Mesenteric fat pad (tissue), 1 donor: ENCODE results near the gene RCVRN. TPM values are rescaled to one million over a fixed set of nuclear protein-coding genes. Genes with fewer than 3 reads are reported as not detected.

ENCODE experiments used
- DNase-seq: peaks from one replicate; pipeline ENCODE4 v3.0.0-alpha.2; 2020; ENCODE audit warnings: low spot score
- total RNA-seq: library from RNA; stranded (reverse); fragmentation: NEBNext Ultra II Directional; extraction: Animal tissue kit (Norgen Biotek cat#: 25700); gene quantifications from one replicate; pipeline ENCODE4 v1.2.1, GENCODE V29; 2021
- donor health status: DM: yes; HTN: yes; CAD: no.

Gene RCVRN
- total RNA-seq, 1 donor from 2014 or later: 0.67 TPM

GRCh38 chr17:9899280-9900043 lies 5.6 kb downstream of the RCVRN start:
- no peak for DNase-seq

DNA sequence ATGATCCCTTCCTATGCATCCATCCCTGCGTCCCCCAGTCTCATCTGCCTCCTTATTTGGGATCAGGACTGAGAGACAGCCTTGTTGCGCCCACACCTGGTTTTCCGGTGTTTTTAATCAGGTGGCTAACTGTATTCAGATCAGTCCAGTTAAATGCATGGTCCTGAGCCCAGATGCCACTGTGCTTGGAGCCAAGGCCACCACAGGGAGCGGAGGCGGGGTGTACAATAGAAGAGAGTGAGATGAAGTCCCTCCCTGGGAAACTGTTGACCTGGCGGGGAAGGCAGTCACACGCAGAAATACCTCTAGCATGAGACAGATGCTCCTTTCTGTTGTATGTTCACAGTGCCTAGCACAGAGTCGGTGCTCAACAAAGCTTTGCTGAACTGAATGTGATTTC lies 6.3 kb downstream of the RCVRN start:
- DNase-seq: no peak

DNA sequence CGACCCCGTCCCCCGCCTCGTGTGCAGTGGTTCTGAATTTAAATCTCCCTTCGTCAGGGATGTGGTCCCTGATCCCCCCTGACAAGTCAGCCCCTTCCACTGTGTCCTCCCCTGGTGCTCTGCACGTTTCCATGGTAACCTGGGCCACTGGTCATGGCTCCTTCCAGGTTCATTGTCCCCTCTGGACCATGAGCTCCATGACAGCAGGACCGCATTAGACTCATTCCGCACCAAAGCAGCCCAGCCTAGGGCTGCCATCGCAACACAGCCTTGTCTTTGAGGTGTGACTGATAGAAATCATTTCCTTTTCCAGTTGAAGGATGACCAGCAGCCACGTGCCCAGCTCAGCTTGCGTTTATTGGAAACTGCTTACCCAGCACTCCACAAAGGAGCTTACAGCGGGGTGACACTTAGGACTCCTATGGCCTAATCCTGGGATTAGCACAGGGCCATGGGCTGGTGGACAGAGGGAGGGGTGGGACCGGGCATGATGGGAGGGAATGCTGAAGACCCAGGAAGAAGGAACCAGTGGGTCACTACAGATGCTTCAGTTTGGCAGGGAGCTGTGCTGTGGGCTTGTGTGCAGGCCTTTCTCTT lies 7.6 kb downstream of the RCVRN start:
- DNase-seq: no peak

DNA sequence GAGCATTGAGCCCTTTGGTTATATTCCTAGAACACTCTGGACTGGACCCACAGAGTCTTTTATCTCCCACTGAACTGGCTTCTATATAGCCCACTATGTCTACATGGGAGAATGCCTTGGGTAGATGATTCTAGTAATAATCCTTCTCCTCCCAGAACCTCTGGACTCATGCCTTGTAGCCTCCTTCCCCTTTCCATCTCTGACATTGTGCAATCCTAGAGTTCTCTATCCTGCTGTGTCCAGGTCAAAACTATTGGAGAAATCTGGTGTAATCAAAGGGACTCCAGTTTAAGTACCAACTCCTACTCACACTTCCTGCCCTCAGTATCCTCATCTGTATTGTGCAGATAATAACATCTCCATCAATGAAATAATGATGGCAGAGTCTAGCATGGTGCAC lies 9.1 kb downstream of the RCVRN start:
- no peak for DNase-seq

DNA sequence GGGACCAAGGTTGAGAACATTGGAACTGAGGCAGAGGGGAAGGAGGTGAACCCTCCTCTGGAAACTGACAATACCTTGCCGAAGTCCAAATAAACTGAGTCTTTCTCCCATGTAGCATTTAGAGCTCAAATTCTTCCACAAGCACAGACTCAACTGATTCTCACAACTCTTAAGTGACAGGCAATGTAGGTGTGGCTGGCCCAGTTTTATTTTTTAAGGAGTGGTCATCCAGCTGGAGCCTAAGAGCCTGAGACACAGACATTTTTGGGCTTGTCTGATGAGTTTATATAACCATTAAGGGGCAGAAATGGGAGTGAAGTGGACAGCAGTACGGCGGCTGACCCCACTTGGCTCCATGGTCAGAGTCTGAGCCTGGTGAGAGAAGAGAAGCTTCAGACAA lies 10.8 kb downstream of the RCVRN start:
- no peak for DNase-seq

GRCh38 chr17:9893411-9894012 lies 11.6 kb downstream of the RCVRN start:
- DNase-seq: no peak

- no peak for DNase-seq
Measured at GRCh38 chr17:9890124-9890523, 14.9 kb downstream of the RCVRN start.

DNA sequence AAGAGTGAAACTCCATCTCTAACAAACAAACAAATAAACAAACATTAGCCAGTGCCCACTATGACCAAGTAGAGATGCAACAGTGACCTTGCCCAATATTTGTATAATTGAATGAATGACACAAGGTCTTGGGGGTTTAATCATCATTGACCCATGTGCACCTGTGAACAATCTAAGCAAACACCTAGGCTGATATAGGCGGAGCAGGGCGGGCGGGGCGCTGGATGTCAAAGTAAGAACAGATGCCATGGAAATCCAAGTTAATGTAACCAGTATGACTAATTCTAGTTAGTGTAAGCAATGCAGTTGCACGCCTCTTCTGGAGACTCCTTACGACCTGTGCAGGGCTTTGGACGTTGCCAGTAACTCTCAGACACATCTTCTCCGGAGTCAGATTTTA lies 17.6 kb downstream of the RCVRN start:
- DNase-seq: no peak

DNA sequence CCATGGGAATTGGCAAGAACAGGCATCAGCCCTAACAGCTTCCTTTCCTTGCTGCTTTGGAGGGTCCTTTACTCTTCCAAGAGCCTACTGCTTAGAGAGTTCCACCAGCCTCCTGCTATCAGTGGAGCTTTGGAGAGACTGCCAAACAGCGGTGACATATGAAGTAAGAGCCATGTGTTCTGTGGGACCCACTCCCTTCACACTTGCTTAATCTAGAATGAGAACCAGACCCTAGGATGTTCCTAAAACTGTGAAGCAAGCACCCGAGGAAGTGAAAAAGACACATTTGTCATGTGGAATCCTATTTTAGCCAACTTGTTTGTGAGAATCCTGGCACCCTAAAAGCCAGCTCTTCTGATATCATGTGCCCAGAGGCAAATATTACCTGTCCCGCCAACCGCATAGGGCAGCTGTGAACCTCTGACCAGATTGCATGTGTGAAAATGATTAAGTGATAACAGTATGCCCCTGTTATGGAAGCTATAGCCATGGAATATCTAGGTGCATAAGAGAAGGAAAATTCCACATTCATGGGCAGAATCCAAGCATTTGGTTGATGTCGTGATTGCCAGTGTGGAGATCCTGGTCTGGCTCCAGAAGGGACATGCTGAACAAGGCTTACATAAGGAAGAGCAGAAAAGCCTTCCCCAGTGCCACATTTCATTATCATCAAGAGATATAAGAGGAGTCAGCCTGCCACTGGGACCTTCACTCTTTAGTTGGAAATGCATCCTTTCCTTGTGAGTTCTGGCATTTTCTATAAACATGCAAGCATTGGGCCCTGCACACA lies 18.7 kb downstream of the RCVRN start:
- no peak for DNase-seq

DNA sequence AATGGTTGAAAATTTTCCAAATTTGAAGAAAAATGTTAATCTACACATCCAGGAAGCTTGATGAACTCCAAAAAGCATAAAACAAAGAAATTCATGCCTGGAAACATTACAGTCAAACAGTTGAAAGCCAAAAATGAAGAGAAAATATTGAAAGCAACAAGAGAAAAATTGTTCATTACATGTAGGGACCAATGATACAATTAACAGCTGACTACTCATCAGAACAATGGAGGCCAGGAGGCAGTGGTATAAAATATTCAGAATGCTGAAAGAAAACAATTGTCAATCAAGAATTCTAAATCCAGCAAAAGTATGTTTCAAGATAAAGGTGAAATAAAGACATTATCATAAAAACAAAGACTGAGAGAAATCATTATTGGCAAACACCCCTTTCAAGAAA lies 21.6 kb downstream of the RCVRN start:
- no peak for DNase-seq

DNA sequence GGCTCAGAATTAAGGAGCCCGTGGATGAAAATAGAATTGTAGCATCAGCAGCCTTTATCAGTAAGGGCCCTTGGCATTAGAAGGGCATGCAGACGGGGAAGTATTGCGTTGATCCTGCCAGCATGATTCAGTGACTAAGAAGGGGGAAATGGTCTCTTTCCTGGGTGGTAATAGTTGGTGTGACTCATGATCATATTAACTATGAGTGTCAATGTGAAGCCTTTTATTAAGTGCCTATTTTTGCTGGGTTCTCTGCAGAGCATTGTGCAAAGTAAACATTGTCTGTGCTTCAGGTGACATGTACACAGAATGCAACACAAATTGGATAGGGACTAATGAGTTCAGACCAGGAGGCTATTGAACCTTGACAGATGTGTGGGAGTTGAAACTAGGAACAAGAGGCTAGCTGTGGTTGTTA lies 24.5 kb downstream of the RCVRN start:
- DNase-seq: no peak

DNA sequence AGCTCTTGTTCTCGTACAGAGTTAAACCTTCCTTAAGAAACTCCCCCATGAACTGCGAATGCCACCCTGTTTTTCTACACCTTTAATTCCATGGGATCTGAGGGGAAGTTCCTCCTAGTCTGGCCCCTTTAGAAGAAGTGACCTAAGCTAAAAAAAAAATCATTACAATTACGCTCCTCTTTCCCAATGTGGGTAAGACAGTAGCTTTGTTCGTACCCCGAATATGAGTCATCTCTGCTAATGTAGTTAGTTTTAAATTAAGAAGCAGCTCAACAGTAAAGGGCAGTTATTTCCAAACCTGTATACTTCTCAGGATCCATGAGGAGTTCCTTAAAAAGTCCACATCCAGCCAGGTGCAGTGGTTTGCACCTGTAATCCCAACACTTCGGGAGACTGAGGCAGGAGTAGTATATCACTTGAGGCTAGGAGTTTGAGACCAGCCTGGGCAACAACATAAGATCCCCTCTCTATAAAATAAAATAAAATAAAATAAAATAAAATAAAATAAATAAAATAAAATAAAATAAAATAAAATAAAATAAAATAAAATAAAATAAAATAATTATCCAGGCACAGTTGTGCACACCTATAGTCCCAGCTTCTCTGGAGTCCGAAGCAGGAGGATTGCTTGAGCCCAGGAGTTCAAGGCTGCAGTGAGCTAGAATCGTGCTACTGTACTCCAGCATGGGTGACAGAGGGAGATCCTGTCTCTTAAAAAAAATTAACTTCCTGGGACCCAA lies 26.1 kb downstream of the RCVRN start:
- DNase-seq: no peak

- DNase-seq: no peak
Measured at GRCh38 chr17:9878356-9878755, 26.7 kb downstream of the RCVRN start.

DNA sequence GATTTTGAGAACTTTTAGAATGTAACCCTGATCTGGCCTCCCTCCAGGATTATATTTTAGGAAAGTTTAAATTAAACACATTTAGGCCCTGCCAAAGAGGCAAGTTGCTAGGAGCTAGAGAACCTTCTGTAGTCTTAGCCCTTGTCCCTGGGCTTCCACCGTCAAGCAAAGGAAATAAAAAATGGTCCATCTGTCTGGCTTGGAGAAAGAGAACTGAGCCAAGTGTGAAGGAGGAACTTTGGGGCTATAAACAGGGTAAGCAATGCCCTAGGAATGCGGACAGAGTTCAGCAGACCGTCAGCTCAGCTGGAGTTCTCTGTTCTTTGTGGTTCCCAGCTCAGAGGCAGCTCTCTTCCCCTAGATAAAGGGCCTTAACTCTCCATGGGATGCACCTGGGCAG lies 29.6 kb downstream of the RCVRN start:
- DNase-seq: no peak

GRCh38 chr17:9874722-9875121 lies 30.3 kb downstream of the RCVRN start:
- no peak for DNase-seq

- DNase-seq: no peak
Measured at GRCh38 chr17:9872852-9873251, 32.2 kb downstream of the RCVRN start.

DNA sequence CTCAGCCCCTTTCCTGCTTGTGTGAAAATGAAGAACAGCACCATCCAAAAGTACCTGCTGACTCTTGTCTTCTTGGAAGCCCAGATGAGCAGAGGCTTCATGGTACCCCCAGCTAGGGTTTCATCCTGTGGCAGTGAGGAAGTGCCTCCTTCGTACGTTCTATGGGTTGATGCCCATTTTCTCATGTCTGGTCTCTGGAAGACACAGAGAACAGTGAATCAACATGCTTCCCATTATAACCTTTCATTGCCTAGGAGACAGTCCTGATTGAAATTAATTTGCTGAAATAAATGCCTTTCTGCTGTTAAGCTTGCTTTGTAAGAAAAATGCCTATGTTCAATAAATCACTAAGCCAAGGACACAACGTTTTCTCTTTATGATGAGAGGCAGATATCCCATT lies 36.5 kb downstream of the RCVRN start:
- DNase-seq: no peak

- no peak for DNase-seq
Measured at GRCh38 chr17:9865586-9865985, 39.5 kb downstream of the RCVRN start.

GRCh38 chr17:9862949-9863348 lies 42.1 kb downstream of the RCVRN start:
- no peak for DNase-seq

DNA sequence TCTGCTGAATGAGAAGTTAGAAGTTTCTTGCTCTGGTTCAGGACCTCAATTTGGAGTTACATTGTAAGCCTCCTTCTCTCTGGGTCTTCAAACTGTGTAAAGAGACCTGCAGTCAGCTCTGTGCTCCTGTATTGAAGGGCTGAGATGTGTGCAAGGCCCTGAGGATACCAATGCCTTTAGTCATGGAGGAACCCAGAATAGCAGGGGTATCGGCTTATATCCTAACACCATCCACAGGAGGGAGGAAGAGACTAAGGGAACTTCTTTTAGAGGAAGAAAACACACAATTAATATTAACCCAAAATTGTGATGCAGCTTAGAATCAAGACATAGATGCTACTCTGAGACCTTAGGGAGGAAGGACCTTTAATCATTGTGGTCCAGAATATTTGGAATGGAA lies 42.9 kb downstream of the RCVRN start:
- no peak for DNase-seq

DNA sequence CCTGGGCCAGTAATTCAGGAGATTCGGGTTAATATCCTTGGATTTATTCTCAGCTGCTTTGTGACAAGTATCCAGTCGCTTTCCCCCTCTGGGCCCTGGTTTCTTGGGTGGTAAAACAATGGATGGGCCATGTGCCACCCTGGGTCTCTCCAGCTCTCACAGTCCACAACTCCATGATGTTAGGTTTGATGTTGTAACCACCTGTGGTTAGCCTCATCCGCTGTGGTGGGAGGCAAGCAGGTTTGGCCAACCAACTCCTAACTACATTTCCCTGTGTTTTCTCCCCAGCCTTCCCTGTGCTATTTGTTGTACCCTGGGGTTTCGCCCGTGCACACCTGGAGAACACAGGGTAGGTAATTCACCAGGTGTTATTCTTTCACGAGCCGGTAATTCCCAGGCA lies 44.2 kb downstream of the RCVRN start:
- no peak for DNase-seq
